Activated CD8-positive, alpha-beta memory T cell treated with anti-CD3 and anti-CD28 coated beads, Interleukin-2, amount 10 ng/mL, durations not matched to agents 7 days and 5 days (primary cell): Measurements from ENCODE around the gene ACTR2. TPM values are rescaled to one million over a fixed set of nuclear protein-coding genes. Genes with fewer than 3 reads are reported as not detected.
"Not testable (repeated sequence)": the region's sequence is repeated elsewhere in the genome, so short reads cannot be mapped to it uniquely, and the experiment has no call there.

Experiments used
- ATAC-seq: fragments of 150-1000 bp; cut with Tn5 transposase; one replicate; pipeline ENCODE4 v1.10.0; 2021; ENCODE audit warnings: moderate library complexity
- CTCF ChIA-PET: fragments of 350-600 bp; sonication (Branson Sonifier 250); formaldehyde crosslinking; loops from one replicate; lab custom pipeline; 2021; ENCODE audit warnings: antibody characterized with exemption; lab: Charles Lee
- DNase-seq: peaks from one replicate; pipeline ENCODE4 v3.0.0-alpha.2; 2020
- H3K27ac Mint-ChIP-seq: one replicate; pipeline ENCODE4 v1.8.0; 2021; ENCODE audit warnings: mild to moderate bottlenecking, mixed read lengths
- H3K27me3 Mint-ChIP-seq: one replicate; pipeline ENCODE4 v1.8.0; 2021; ENCODE audit warnings: mixed read lengths
- H3K36me3 Mint-ChIP-seq: one replicate; pipeline ENCODE4 v1.8.0; 2021; ENCODE audit warnings: mild to moderate bottlenecking, mixed read lengths
- H3K4me1 Mint-ChIP-seq: one replicate; pipeline ENCODE4 v1.8.0; 2021; ENCODE audit warnings: mixed read lengths
- H3K4me3 Mint-ChIP-seq: one replicate; pipeline ENCODE4 v1.8.0; 2021; ENCODE audit warnings: mild to moderate bottlenecking, moderate library complexity, mixed read lengths
- H3K9me3 Mint-ChIP-seq: one replicate; pipeline ENCODE4 v1.8.0; 2022; ENCODE audit warnings: low read depth, mixed read lengths
- total RNA-seq, 2 experiments: library from RNA; stranded (reverse); gene quantifications; one replicate each; pipeline ENCODE4 v1.2.3, GENCODE V29; 2021

The ACTR2 gene
- total RNA-seq: 100 to 1,000 TPM; 367 to 502 TPM

GRCh38 chr2:65227456-65228262, at the start of gene ACTR2:
TSS of gene ACTR2 (plus strand) at chr2:65227831. CDS start at chr2:65227910, 79 bp downstream.
- peak; percentile 91 for ATAC-seq

GRCh38 chr2:65182570-65182969, 45.1 kb upstream of the ACTR2 start:
- DNase-seq (no peak), ATAC-seq (no peak)
- CTCF ChIA-PET: no interaction called here
- H3K4me3 Mint-ChIP-seq: no peak overlapping the region
- no peaks in the 10 kb centered on the region for H3K36me3 Mint-ChIP-seq
- peaks cover 9% of the 10 kb centered on the region for H3K4me1 Mint-ChIP-seq
- H3K27ac Mint-ChIP-seq: no peak overlapping the region
- H3K9me3 Mint-ChIP-seq: no peaks in the 10 kb centered on the region
- peaks cover 12% of the 10 kb centered on the region for H3K27me3 Mint-ChIP-seq

More at GRCh38 chr2:65227456-65228262, at the start of gene ACTR2:
- H3K4me1 Mint-ChIP-seq: peaks cover 35% of the 10 kb centered on the region
- peaks cover 28% of the 10 kb centered on the region for H3K36me3 Mint-ChIP-seq
- CTCF ChIA-PET: interaction anchor here (0.8 to 1.7 kb wide), 11 partner anchors 9 to 320 kb away, joined by 3 to 6 read pairs (median 4); partner anchors contain the start of gene RAB1A
- H3K27me3 Mint-ChIP-seq: no peaks in the 10 kb centered on the region
- peak within 1 kb of the TSS; percentile 100 for H3K27ac Mint-ChIP-seq
- DNase-seq: peak; percentile 97
- H3K9me3 Mint-ChIP-seq: no peaks in the 10 kb centered on the region
- peak within 1 kb of the TSS; percentile 98 for H3K4me3 Mint-ChIP-seq

GRCh38 chr2:65183406-65183805, 44.2 kb upstream of the ACTR2 start:
- H3K36me3 Mint-ChIP-seq, H3K9me3 Mint-ChIP-seq, DNase-seq, ATAC-seq, H3K4me3 Mint-ChIP-seq, CTCF ChIA-PET, H3K27ac Mint-ChIP-seq: not testable (repeated sequence)
- Mint-ChIP-seq H3K27me3 (peaks cover 12% of the 10 kb centered on the region), H3K4me1 (peaks cover 10% of the 10 kb centered on the region)

- no peak overlapping the region for H3K27ac Mint-ChIP-seq
- H3K9me3 Mint-ChIP-seq: no peaks in the 10 kb centered on the region
- no peak overlapping the region for H3K4me3 Mint-ChIP-seq
- ATAC-seq (no peak), DNase-seq (no peak)
- peaks cover 12% of the 10 kb centered on the region for H3K27me3 Mint-ChIP-seq
- CTCF ChIA-PET: interaction anchor here (5.8 kb wide), 1 partner anchor 119 kb away, joined by 55 read pairs; no protein-coding TSS in a partner anchor
- no peaks in the 10 kb centered on the region for H3K36me3 Mint-ChIP-seq
- H3K4me1 Mint-ChIP-seq: peaks cover 10% of the 10 kb centered on the region
Observed at GRCh38 chr2:65185012-65185411, 42.6 kb upstream of the ACTR2 start.

GRCh38 chr2:65186093-65186868, 41.4 kb upstream of the ACTR2 start:
- no peak for ATAC-seq
- Mint-ChIP-seq H3K4me3 (no peak overlapping the region), H3K27ac (no peak overlapping the region), H3K4me1 (peaks cover 10% of the 10 kb centered on the region), H3K36me3 (no peaks in the 10 kb centered on the region), H3K9me3 (no peaks in the 10 kb centered on the region), H3K27me3 (peaks cover 7% of the 10 kb centered on the region)
- CTCF ChIA-PET: interaction anchor here (0.6 to 5.8 kb wide), 23 partner anchors 10 to 381 kb away, joined by 3 to 55 read pairs (median 4); partner anchors contain the start of genes ACTR2, CEP68 and RAB1A
- DNase-seq: no peak

GRCh38 chr2:65186872-65187851, 40.5 kb upstream of the ACTR2 start:
- Mint-ChIP-seq H3K4me3 (no peak overlapping the region), H3K4me1 (peaks cover 10% of the 10 kb centered on the region), H3K27me3 (peaks cover 6% of the 10 kb centered on the region), H3K27ac (no peak overlapping the region), H3K36me3 (no peaks in the 10 kb centered on the region), H3K9me3 (no peaks in the 10 kb centered on the region)
- CTCF ChIA-PET: interaction anchor here (0.6 to 5.8 kb wide), 25 partner anchors 9 to 380 kb away, joined by 3 to 55 read pairs (median 4); partner anchors contain the start of genes ACTR2, CEP68 and RAB1A
- peak; percentile 92 for ATAC-seq
- peak; percentile 73 for DNase-seq

- no peak for DNase-seq
- no peak for ATAC-seq
- H3K9me3 Mint-ChIP-seq: no peaks in the 10 kb centered on the region
- no peaks in the 10 kb centered on the region for H3K36me3 Mint-ChIP-seq
- H3K4me3 Mint-ChIP-seq: no peak overlapping the region
- no peak overlapping the region for H3K27ac Mint-ChIP-seq
- CTCF ChIA-PET: interaction anchor here (2.4 kb wide), 1 partner anchor 128 kb away, joined by 7 read pairs; no protein-coding TSS in a partner anchor
- peaks cover 6% of the 10 kb centered on the region for H3K27me3 Mint-ChIP-seq
- H3K4me1 Mint-ChIP-seq: no peaks in the 10 kb centered on the region
Observed at GRCh38 chr2:65193446-65193845, 34.2 kb upstream of the ACTR2 start.

- CTCF ChIA-PET: no interaction called here
- ATAC-seq: no peak
Observed at GRCh38 chr2:65198737-65199136, 28.9 kb upstream of the ACTR2 start.

GRCh38 chr2:65199166-65199565, 28.5 kb upstream of the ACTR2 start:
- CTCF ChIA-PET: no interaction called here
- Mint-ChIP-seq H3K36me3 (no peaks in the 10 kb centered on the region), H3K4me3 (no peak overlapping the region), H3K27ac (no peak overlapping the region), H3K27me3 (peaks cover 8% of the 10 kb centered on the region), H3K4me1 (no peaks in the 10 kb centered on the region), H3K9me3 (no peaks in the 10 kb centered on the region)
- no peak for ATAC-seq
- DNase-seq: no peak

More at GRCh38 chr2:65198737-65199136, 28.9 kb upstream of the ACTR2 start:
- Mint-ChIP-seq H3K27me3 (peaks cover 8% of the 10 kb centered on the region), H3K27ac (no peak overlapping the region), H3K4me3 (no peak overlapping the region), H3K36me3 (no peaks in the 10 kb centered on the region), H3K9me3 (no peaks in the 10 kb centered on the region), H3K4me1 (no peaks in the 10 kb centered on the region)
- no peak for DNase-seq

- peaks cover 8% of the 10 kb centered on the region for H3K27me3 Mint-ChIP-seq
- no peak overlapping the region for H3K27ac Mint-ChIP-seq
- no peak overlapping the region for H3K4me3 Mint-ChIP-seq
- CTCF ChIA-PET: interaction anchor here (1.0 kb wide), 1 partner anchor 135 kb away, joined by 3 read pairs; no protein-coding TSS in a partner anchor
- no peaks in the 10 kb centered on the region for H3K9me3 Mint-ChIP-seq
- DNase-seq (no peak), ATAC-seq (no peak)
- H3K4me1 Mint-ChIP-seq: no peaks in the 10 kb centered on the region
- H3K36me3 Mint-ChIP-seq: no peaks in the 10 kb centered on the region
Observed at GRCh38 chr2:65199891-65200290, 27.7 kb upstream of the ACTR2 start.

- DNase-seq: no peak
- ATAC-seq: no peak
- H3K36me3 Mint-ChIP-seq: no peaks in the 10 kb centered on the region
- no peak overlapping the region for H3K4me3 Mint-ChIP-seq
- H3K27ac Mint-ChIP-seq: no peak overlapping the region
- no peaks in the 10 kb centered on the region for H3K4me1 Mint-ChIP-seq
- CTCF ChIA-PET: no interaction called here
- H3K9me3 Mint-ChIP-seq: no peaks in the 10 kb centered on the region
- H3K27me3 Mint-ChIP-seq: peaks cover 4% of the 10 kb centered on the region
Observed at GRCh38 chr2:65204461-65205210, 23.0 kb upstream of the ACTR2 start.

- Mint-ChIP-seq H3K9me3 (no peaks in the 10 kb centered on the region), H3K27ac (no peak overlapping the region), H3K36me3 (peaks cover 3% of the 10 kb centered on the region), H3K27me3 (no peaks in the 10 kb centered on the region), H3K4me3 (no peak overlapping the region), H3K4me1 (peaks cover 3% of the 10 kb centered on the region)
- no peak for DNase-seq
- CTCF ChIA-PET: interaction anchor here (0.7 to 1.7 kb wide), 4 partner anchors 14 to 315 kb away, joined by 3 to 5 read pairs (median 4); no protein-coding TSS in a partner anchor
- ATAC-seq: no peak
Observed at GRCh38 chr2:65212115-65212514, 15.5 kb upstream of the ACTR2 start.
